ENCODE measurements around the gene RASSF1.
A peak's percentile ranks its signal among the peaks of the same experiment; 100 is the strongest.
"Not testable (repeated sequence)": the region's sequence is repeated elsewhere in the genome, so short reads cannot be mapped to it uniquely, and the experiment has no call there.

The RASSF1 gene

GRCh38 chr3:50298836-50299637 lies 41.6 kb downstream of the RASSF1 start, which contains the start of the genes HYAL3 and NAA80:
TSS of gene HYAL3 (minus strand) at chr3:50299405. CDS start at chr3:50295602, 3,803 bp downstream.
TSS of gene NAA80 (minus strand) at chr3:50299405. CDS start at chr3:50297463, 1,942 bp downstream.
- peak; percentile 93 to 97 for DNase-seq

DNA sequence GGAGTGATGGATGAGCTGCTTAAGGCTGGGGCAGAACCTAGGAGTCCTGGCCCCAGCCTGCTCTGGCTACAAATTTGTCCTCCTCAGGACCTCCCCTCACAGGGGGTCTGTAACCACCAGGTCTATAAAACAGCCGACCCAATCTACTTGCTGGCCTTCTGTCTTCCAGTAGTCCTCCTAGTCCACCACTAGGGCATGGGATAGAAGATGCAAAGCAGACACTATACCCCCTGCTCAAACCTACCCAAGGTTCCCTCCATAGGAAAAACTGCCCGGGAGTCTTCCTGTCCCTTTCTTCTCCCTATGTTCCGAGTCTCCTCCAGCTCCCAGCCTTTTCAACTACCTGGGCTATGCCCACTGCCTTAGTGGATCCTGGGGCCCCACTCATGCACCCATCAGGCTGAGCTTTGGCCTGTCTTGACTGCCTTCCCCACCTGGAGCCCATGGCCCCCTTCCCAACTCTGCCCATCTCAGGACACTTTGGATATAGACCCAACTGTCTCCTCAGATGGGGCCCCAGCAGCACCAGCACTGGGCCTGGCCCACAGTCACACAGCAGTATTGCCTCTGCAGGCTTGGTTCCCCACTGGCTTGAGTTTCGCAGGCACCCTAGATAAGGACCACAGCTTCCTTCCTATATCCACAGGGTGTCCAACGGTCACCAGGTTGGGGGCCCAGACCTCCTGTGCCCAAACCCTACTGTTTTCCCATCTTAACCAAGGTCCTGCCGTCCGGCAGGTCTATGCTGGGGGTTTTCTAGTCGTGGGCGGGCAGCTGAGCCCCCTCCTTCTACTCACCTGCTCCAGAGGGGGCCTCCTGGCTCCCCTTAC lies 42.5 kb downstream of the RASSF1 start:
- no peak for DNase-seq

GRCh38 chr3:50297384-50297775 lies 43.3 kb downstream of the RASSF1 start:
- DNase-seq, result no peak

DNA sequence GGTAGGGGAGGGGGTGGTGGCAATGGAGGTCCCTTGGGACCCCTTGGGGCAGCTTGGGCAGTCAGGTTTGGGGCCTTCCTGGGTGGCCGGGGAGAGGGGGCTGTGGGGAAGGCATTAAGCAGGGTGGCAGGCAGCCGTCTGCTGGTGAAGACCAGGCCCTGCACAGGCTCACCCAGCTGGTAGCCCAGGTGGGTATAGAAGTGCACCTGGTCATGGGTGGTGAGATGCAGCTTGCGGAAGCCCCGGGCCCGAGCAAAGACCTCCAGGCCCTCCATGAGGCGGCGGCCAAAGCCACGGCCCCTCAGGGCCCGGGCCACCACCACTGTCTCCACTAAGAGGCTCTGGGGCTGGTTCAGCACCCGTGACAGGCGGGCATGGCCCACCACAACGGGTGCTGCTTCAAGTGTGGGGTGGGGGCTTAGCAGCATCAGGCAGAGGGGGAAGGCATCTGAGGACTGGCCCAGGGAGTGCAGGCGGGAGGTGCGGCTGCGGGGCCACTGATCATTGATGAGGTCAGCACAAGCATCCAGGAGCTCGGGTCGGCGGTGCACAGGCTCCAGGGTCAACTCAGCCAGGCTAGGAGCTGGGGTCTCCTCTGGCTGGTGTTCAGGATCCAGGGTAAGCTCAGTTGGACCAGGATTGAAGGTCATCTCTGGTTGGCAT lies 43.8 kb downstream of the RASSF1 start:
- DNase-seq, result no peak

DNA sequence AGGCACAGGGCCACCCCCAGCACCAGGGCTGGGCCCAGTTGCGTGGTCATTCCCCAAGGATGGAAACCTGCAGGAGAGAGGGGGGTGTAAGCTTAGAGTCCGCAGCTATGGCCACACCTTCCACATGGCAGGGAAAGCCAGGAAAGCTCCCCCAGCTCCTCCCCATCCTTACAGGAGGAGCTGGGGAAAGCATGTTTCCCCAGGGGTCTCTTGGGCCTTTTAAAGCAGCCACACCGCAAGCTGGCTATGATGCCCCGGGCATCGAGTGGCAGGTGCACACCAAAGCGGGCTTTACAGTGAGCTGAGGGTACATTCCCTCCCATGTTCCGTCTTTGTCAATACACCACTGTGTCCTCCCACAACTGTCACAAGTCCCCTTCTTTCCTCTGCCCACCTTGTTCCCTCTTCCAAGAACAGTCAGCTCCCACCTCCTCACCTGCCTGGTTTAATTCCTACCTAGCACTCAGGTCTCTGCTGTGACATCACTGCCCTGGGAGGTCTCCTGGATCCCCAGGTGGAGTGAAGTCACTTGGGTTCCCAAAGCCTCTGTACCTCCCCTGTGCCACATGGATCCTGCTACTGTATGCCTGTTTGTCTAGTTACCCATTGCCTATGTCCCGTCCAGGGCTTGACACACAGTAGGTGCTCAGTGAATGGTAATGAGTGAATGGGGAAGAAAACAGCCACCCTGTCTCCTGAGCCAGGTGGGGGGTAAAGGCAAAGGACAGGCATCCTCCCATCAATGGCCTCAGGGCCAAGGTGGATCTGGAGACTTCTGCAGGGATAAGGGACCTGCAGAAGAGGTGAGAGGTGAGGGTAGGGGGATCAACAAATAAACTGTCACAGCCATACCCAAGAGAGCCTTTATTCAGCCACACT lies 44.8 kb downstream of the RASSF1 start:
- DNase-seq, result no peak

DNA sequence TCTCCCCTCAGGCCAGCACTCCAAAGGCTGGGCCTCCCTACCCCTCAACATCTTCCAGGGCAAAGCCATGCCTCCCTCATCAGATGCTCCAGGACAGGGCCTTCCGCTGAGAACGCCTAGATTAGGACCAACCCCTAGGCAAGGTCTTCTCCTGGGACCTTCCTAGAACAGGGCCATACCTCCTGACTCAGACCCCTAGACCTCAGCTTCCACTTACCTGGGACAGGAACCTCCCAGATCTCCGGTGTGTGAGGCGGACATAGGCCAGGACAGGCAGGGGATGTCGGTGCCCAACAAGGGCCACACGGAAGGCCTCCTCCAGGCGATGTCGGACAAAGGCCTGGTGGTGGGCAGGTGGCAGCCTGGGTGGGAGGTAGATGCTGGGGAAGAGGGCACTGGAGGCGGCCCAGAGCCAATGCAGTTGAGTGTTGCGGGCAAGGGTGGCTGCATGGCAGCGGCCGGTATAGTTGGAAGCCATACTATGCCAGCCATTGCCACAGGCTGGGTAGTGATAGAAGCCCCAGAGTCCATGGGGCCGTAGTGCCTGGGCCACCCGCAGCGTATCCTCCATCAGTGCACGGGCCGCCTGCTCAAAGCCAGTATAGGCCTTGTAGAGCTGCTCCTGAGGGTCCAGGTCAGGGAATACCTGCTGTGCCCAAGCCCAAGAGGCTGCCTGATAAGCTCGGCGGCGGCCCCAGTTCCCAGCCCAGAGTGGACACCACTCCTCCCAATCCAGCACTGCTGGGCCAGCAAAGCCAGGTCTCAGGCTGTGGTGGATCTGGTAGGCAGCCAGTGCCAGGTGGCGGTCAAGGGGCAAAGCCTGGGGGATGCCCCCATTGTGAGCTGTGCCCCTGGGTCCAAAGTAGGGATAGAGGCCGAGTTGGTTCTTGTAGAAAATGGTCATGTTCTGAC lies 45.9 kb downstream of the RASSF1 start:
- no peak for DNase-seq

- no peak for DNase-seq
Observed at GRCh38 chr3:50294089-50294488, 46.5 kb downstream of the RASSF1 start.

- no peak for DNase-seq
Observed at GRCh38 chr3:50293079-50293801, 47.4 kb downstream of the RASSF1 start.

DNA sequence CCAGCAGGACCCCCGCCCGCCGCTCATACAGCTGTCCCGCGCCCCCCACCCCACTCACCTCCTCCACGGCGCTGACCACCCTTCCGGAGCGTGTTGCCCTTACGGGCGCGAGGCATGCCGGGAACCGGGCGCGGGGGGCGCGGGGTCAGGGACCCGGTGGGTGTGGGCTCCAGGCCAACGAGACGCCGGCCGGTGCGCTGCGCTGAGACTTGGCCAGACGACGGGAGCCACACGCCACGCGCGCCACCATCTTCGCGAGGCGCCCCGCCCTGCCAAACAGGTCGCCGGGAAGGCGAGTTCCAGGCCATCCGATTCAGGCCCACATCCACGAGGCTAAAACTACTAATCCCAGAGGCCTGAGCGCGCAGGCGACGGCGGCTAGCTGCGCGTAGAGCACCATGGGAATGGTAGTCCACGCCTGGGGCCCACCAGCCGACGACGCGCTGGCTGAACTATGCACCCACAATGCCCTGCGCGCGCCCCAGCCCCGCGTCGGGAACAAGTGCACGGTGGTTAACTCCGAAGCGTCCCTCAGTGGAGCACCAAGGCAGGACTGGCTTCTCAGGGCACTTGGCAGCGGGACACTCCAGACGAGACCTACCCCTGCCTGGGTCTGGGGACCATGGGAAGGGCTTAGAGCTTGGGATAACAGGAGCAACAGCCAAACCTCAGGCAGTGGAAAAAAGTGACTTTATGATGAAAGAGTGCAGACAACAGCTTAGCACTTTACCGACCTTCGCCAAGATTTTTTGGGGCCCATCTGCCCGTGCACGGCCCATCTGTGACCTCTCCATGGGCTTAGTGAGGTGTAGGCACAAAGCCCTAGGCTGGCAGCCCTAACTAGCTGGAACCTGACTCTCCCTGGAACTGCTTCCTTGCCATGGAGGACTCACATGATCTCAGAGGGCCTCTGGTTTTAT lies 48.2 kb downstream of the RASSF1 start, which contains the start of gene IFRD2:
IFRD2 (minus strand) TSS at position 271 of the 920 bp plus-strand sequence; CDS start at position 116, 155 bp downstream.
- DNase-seq, result peak; percentile 93 to 96

DNA sequence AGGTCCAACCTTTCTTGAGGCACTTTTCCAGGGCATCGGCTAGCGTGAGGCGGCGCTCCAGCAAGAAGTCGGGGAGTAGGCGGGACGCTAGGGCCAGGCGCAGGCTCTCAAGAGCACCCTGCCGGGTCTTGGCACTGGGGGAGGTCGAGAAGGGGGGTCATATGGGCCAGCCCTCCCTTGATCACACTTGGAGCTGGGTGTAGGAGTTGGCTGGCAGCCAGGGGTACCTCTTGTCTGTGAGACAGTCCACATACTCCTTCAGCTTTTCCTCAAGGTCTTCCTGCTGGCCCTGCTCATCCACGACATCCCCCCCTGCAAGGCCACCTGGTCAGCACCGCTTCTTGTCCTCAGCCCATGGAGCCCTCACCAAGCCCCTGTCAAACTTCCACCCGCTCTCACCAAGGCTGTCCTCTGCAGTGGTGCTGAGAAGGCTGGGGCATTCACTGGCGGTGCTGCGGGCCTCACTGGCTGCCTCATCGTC lies 50.4 kb downstream of the RASSF1 start:
- DNase-seq, result no peak

- DNase-seq, result no peak
Observed at GRCh38 chr3:50289130-50289529, 51.5 kb downstream of the RASSF1 start.

DNA sequence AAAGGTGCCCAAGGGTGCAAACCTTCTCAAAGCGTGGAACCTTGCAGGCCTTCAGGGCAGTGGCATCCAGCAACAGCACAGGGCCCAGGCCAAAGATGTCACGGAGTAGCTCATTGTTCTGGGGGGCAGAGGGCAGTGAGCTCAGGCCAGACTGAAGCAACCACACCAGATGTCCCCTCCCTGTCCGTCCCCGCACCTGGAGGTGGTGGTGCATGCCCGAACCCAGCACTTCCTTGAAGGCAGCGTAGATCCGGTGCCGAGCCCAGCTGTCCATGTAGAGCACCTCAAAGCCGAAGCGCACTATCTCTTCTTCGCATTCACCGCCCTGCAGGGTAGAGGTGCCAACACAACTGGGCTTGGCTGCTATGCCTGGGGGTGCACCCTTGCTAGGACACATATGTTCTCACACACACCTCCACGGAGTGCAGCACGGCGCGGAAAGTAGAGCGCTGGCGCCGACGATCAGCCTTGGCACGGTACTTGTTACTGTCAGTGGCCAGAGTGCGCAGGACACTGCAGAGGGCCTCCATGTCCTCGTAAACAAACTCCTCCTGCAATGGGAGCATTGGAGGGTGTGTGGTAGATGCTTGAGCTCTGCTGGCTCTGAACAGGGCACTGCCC lies 52.1 kb downstream of the RASSF1 start:
- no peak for DNase-seq

GRCh38 chr3:50287262-50287661 lies 53.4 kb downstream of the RASSF1 start:
- no peak for DNase-seq

DNA sequence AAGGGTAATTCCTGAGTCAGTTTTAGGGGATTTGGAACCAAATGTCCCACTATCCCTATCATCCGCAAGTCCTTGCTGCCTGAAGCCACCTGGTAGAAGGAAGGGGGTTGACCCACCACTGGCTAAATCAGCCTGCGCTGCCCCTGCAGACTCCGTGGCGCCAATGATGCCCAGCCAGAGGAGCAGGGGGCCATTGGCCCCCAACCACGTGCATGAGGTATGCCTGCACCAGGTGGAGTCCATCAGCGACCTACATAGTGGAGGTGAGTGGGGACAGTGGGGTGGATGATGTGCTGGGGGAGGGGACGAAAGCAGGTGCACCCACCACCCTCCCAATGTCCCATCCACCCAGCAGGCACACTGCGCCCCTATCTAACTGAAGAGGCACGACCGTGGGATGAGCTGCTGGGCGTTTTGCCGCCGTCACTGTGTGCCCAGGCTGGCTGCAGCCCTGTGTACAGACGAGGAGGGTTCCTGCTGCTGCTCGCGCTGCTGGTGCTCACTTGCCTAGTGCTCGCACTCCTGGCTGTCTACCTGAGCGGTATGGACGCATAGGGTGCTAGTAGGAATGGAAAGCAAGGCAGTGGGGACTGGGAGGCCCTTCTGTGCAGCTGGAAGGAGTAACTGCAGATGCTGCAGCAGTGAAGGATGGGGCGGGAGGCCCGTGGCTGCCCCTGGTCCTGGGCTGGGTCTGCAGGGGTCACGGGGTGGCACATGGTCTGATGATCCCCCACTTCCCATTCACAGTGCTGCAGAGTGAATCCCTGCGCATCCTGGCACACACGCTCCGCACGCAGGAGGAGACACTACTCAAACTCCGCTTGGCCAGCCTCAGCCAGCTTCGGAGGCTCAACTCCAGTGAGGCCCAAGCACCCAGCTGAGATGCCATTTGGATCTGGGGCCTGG lies 54.1 kb downstream of the RASSF1 start:
- DNase-seq, result no peak

- DNase-seq, result not testable (repeated sequence)
Observed at GRCh38 chr3:50284121-50284520, 56.5 kb downstream of the RASSF1 start.
